Panc1 (cell line): Measurements from ENCODE around the gene ZNF414. TPM values are rescaled to one million over a fixed set of nuclear protein-coding genes. Genes with fewer than 3 reads are reported as not detected.

Source experiments
- ATAC-seq: fragments of 200-7000 bp; cut with Tn5 transposase; 2 replicates; pipeline ENCODE4 v1.9.1; 2020; ENCODE audit warnings: mild to moderate bottlenecking, moderate library complexity
- BruUV-seq: library from RNA; stranded (reverse); fragments of 400-500 nt; replicated peaks from 2 replicates; lab custom pipeline; 2021; lab: Mats Ljungman, UMichigan
- CTCF ChIA-PET: fragments of 300-600 bp; sonication (Branson Sonifier 250); formaldehyde crosslinking; loops from one replicate; lab custom pipeline; 2022; ENCODE audit warnings: antibody characterized with exemption; lab: Charles Lee
- POLR2A ChIA-PET: fragments of 300-600 bp; sonication (Branson Sonifier 250); formaldehyde crosslinking; loops from one replicate; lab custom pipeline; 2022; ENCODE audit warnings: antibody characterized with exemption; lab: Charles Lee
- DNase-seq: peaks from one replicate; pipeline ENCODE4 v3.0.0-alpha.2; 2010; ENCODE audit warnings: low read depth, low spot score
- H3K27ac ChIP-seq: 2 replicates; pipeline ENCODE4 v1.5.1; 2011; ENCODE audit warnings: mild to moderate bottlenecking, low read length, inconsistent platforms
- H3K27me3 ChIP-seq: fragments of 200-500 bp; sonication (Bioruptor generic); 2 replicates; pipeline ENCODE4 v1.6.0; 2014; ENCODE audit warnings: low read length, inconsistent platforms; ENCODE audit not compliant: control insufficient read depth, insufficient read depth
- H3K36me3 ChIP-seq: fragments of 200-500 bp; sonication (Bioruptor generic); 2 replicates; pipeline ENCODE4 v1.5.1; 2014; ENCODE audit warnings: inconsistent platforms, mild to moderate bottlenecking, low read length, moderate library complexity; ENCODE audit not compliant: control insufficient read depth, insufficient read depth
- H3K4me1 ChIP-seq: 2 replicates; pipeline ENCODE4 v1.5.1; 2011; ENCODE audit warnings: inconsistent platforms, mild to moderate bottlenecking, low read length, moderate library complexity; ENCODE audit not compliant: control insufficient read depth, insufficient read depth
- H3K4me3 ChIP-seq, 2 experiments: 2 replicates each; pipeline ENCODE4 v1.5.1; 2011 to 2012; ENCODE audit warnings: low read depth in 2 of 2, low read length in 2 of 2, mild to moderate bottlenecking in 2 of 2, inconsistent platforms in 1 of 2, moderate library complexity in 1 of 2
- H3K9me3 ChIP-seq: fragments of 200-500 bp; sonication (Bioruptor generic); 2 replicates; pipeline ENCODE4 v1.5.1; 2014; ENCODE audit warnings: low read depth, mild to moderate bottlenecking, inconsistent platforms, low read length, moderate library complexity; ENCODE audit not compliant: control insufficient read depth, insufficient read depth
- POLR2AphosphoS5 ChIP-seq: IDR thresholded peaks from 2 replicates; pipeline ENCODE4 v1.6.1; 2012; ENCODE audit warnings: mild to moderate bottlenecking, low read depth, low read length, moderate library complexity
- SIN3A ChIP-seq: IDR thresholded peaks from 2 replicates; pipeline ENCODE4 v1.6.1; 2012; ENCODE audit warnings: low read depth, mild to moderate bottlenecking, low read length, moderate library complexity, borderline replicate concordance; ENCODE audit not compliant: insufficient read depth
- TCF7L2 ChIP-seq: IDR thresholded peaks from 2 replicates; pipeline ENCODE4 v1.6.1; 2011; ENCODE audit warnings: mild to moderate bottlenecking, low read depth, low read length, inconsistent platforms
- in situ Hi-C: cut with HindIII; loops from 2 replicates; pipeline ENCODE4 v1.10.0; 2016; ENCODE audit warnings: low sequenced_read_pairs, low pct_unique_long_range_greater_than_20kb
- intact Hi-C: fragments of 100-400 bp; cut with micrococcal nuclease; formaldehyde crosslinking; loops from one replicate; pipeline ENCODE4 v1.10.0; 2022; ENCODE audit not compliant: unreplicated experiment
- total RNA-seq: library from RNA; stranded (reverse); gene quantifications from one replicate; pipeline ENCODE4 v1.2.1, GENCODE V29; 2021; ENCODE audit not compliant: unreplicated experiment
- TF ChIP-seq, protein P1 (sequence below), 2 experiments: IDR thresholded peaks; 2 replicates each; pipeline ENCODE4 v1.6.1; 2011 to 2012; ENCODE audit warnings: low read depth in 2 of 2, control low read depth in 1 of 2, low read length in 1 of 2, mild to moderate bottlenecking in 1 of 2, moderate library complexity in 1 of 2; ENCODE audit not compliant: insufficient read depth in 1 of 2
- TF ChIP-seq, protein P2 (sequence below): fragments of 450-650 bp; IDR thresholded peaks from 2 replicates; pipeline ENCODE4 v1.5.1; 2017; ENCODE audit warnings: mild to moderate bottlenecking

The ZNF414 gene
- total RNA-seq, 1 experiment from 2014 or later: 37.1 TPM

DNA sequence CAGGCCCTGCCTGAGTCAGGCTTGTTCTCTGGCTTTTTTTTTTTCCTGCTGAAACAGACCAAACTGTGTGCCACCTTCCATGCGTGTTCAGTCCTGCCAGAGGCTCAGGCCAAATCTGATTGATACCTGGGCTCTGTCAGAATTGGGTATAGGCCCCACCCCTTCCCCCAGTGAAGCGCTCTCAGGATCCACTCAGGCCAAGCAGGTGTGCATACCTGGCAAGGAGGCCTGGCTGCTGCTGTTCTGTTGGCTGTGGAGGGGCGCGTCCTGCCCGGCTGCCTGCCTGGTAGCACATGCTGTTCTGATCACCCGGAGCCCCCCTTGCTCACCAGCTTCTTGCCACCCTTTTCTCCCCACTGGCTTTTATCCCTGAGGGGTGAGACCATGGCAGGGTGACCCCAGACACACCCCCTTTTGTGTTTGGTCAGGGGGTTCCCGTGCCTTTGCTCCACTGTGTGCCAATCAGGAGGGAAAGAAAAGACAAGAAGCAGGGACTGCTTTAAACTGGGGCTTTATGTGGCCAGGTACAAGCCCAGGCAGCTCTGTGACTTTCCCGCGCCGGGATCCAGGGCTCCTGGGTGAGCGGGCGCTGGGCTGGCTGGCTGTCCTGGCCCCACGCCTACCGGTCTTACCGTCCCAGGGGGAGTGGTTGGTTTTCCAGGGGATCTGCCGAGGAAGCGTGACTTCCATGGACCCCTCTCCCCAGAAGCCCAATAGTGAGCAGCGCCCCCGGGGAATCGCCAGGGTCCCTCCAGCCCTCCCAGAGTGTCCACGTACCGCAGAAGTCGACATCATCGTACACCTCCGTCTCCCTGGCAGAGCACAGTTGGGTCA, 24.2 kb downstream of the ZNF414 start:
- TF ChIP-seq, protein P1, sequence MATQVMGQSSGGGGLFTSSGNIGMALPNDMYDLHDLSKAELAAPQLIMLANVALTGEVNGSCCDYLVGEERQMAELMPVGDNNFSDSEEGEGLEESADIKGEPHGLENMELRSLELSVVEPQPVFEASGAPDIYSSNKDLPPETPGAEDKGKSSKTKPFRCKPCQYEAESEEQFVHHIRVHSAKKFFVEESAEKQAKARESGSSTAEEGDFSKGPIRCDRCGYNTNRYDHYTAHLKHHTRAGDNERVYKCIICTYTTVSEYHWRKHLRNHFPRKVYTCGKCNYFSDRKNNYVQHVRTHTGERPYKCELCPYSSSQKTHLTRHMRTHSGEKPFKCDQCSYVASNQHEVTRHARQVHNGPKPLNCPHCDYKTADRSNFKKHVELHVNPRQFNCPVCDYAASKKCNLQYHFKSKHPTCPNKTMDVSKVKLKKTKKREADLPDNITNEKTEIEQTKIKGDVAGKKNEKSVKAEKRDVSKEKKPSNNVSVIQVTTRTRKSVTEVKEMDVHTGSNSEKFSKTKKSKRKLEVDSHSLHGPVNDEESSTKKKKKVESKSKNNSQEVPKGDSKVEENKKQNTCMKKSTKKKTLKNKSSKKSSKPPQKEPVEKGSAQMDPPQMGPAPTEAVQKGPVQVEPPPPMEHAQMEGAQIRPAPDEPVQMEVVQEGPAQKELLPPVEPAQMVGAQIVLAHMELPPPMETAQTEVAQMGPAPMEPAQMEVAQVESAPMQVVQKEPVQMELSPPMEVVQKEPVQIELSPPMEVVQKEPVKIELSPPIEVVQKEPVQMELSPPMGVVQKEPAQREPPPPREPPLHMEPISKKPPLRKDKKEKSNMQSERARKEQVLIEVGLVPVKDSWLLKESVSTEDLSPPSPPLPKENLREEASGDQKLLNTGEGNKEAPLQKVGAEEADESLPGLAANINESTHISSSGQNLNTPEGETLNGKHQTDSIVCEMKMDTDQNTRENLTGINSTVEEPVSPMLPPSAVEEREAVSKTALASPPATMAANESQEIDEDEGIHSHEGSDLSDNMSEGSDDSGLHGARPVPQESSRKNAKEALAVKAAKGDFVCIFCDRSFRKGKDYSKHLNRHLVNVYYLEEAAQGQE (IDR thresholded peaks at IDR 0.05; ENCODE audit: insufficient read depth in 1 of 2, low read depth in 2 of 2, low read length in 1 of 2): no peak
- TF ChIP-seq SIN3A: no peak
- no peak for TF ChIP-seq TCF7L2
- TF ChIP-seq, protein P2, sequence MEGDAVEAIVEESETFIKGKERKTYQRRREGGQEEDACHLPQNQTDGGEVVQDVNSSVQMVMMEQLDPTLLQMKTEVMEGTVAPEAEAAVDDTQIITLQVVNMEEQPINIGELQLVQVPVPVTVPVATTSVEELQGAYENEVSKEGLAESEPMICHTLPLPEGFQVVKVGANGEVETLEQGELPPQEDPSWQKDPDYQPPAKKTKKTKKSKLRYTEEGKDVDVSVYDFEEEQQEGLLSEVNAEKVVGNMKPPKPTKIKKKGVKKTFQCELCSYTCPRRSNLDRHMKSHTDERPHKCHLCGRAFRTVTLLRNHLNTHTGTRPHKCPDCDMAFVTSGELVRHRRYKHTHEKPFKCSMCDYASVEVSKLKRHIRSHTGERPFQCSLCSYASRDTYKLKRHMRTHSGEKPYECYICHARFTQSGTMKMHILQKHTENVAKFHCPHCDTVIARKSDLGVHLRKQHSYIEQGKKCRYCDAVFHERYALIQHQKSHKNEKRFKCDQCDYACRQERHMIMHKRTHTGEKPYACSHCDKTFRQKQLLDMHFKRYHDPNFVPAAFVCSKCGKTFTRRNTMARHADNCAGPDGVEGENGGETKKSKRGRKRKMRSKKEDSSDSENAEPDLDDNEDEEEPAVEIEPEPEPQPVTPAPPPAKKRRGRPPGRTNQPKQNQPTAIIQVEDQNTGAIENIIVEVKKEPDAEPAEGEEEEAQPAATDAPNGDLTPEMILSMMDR: no peak
- no peak for TF ChIP-seq POLR2AphosphoS5
- H3K4me3 ChIP-seq: no peak overlapping the region
- no peaks in the 10 kb centered on the region for H3K27me3 ChIP-seq
- in situ Hi-C loops (no loop called here), intact Hi-C loops (no loop called here)
- no TSS peak for BruUV-seq
- DNase-seq: no peak
- ATAC-seq: peak; percentile 35; the same call in 1 of the 2 replicates
- peaks cover 3% of the 10 kb centered on the region; the same call in 1 of the 2 replicates for H3K36me3 ChIP-seq
- no peaks in the 10 kb centered on the region for H3K9me3 ChIP-seq
- H3K4me1 ChIP-seq: no peaks in the 10 kb centered on the region
- POLR2A ChIA-PET: no interaction called here
- no peak overlapping the region for H3K27ac ChIP-seq
- CTCF ChIA-PET: no interaction called here

DNA sequence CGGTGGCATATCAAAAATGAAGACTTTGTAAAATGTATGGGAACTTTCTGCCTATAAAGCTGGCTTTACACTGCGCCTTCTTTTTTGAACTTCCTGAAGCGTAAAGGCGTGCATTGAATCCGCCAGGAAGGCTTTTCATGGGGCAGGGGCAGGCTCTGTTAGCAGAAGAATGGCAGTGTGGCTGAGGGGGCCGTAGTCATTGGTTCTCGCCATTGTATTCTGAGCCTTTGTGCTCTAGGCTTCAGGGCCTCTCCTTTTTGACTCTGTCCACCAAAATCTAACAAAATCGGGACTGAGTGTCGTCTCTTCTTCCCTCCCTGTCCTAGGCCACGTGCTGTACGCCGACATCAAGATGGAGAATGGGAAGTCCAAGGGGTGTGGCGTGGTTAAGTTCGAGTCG, 25.6 kb downstream of the ZNF414 start:
- POLR2A ChIA-PET: no interaction called here
- H3K36me3 ChIP-seq: peaks cover 5% of the 10 kb centered on the region; the same call in 1 of the 2 replicates
- no peak for ATAC-seq

More for the DNA sequence above, 25.6 kb downstream of the ZNF414 start:
- CTCF ChIA-PET: no interaction called here
- no peak overlapping the region for H3K27ac ChIP-seq
- BruUV-seq: no TSS peak
- no peaks in the 10 kb centered on the region for H3K4me1 ChIP-seq
- TF ChIP-seq, protein P1 (IDR thresholded peaks at IDR 0.05; ENCODE audit: insufficient read depth in 1 of 2, low read depth in 2 of 2, low read length in 1 of 2): no peak
- TF ChIP-seq, protein P2: no peak
- no peak for TF ChIP-seq TCF7L2
- no peak for TF ChIP-seq SIN3A
- TF ChIP-seq POLR2AphosphoS5: no peak
- in situ Hi-C loops (no loop called here), intact Hi-C loops (no loop called here)
- no peaks in the 10 kb centered on the region for H3K9me3 ChIP-seq
- H3K27me3 ChIP-seq: no peaks in the 10 kb centered on the region
- no peak overlapping the region for H3K4me3 ChIP-seq
- no peak for DNase-seq
